Ascending aorta (tissue), 2 donors: ENCODE data around the gene COL12A1. TPM values are rescaled to one million over a fixed set of nuclear protein-coding genes. Genes with fewer than 3 reads are reported as not detected.
A peak's percentile ranks its signal among the peaks of the same experiment; 100 is the strongest.

Source experiments
- DNase-seq, 2 donors: peaks; one replicate each; pipeline ENCODE4 v3.0.0-alpha.2; 2019; ENCODE audit warnings: low spot score in 2 of 2
- H3K27ac ChIP-seq, 2 donors: fragments of 200-600 bp; sonication (generic); one replicate each; pipeline ENCODE4 v1.5.1; 2016 to 2017; ENCODE audit warnings: mild to moderate bottlenecking in 1 of 2
- H3K27me3 ChIP-seq: fragments of 200-600 bp; sonication (generic); one replicate; pipeline ENCODE4 v1.5.1; 2017
- H3K36me3 ChIP-seq, 2 donors: fragments of 200-600 bp; sonication (generic); one replicate each; pipeline ENCODE4 v1.5.1; 2016
- H3K4me1 ChIP-seq, 2 donors: fragments of 200-600 bp; sonication (generic); one replicate each; pipeline ENCODE4 v1.5.1; 2016 to 2017; ENCODE audit warnings: mild to moderate bottlenecking in 1 of 2
- H3K4me3 ChIP-seq, 2 donors: fragments of 200-600 bp; sonication (generic); one replicate each; pipeline ENCODE4 v1.5.1; 2016 to 2017; ENCODE audit warnings: mild to moderate bottlenecking in 1 of 2
- H3K9me3 ChIP-seq, 2 donors: fragments of 200-600 bp; sonication (generic); one replicate each; pipeline ENCODE4 v1.5.1; 2016
- CTCF ChIP-seq, 3 experiments: fragments of 200-600 bp in 2 of 3; fragments of 450-650 bp in 1 of 3; sonication (generic) in 2 of 3; IDR thresholded peaks; one replicate each; pipeline ENCODE4 v1.5.1; 2016 to 2019; ENCODE audit warnings: antibody characterized with exemption in 3 of 3, mild to moderate bottlenecking in 1 of 3, moderate library complexity in 1 of 3
- intact Hi-C: fragments of 100-400 bp; cut with DNase I; formaldehyde crosslinking; loops from one replicate; pipeline ENCODE4 v1.15.1; 2023
- total RNA-seq: library from RNA; depleted of rRNA; stranded (reverse); fragments of >200 nt; gene quantifications from one replicate; pipeline ENCODE4 v1.1.0, GENCODE V29; 2016

Gene COL12A1
- total RNA-seq, 1 donor from 2014 or later: 140 TPM

GRCh38 chr6:75230484-75231325 is 24.9 kb upstream of the COL12A1 start:
- peaks cover 0 to 4% of the 10 kb centered on the region in 2 donors for H3K4me1 ChIP-seq
- H3K4me3 ChIP-seq: peak overlapping the region in 1 of 2 donors; percentile 21
- no peak for DNase-seq
- H3K9me3 ChIP-seq: no peaks in the 10 kb centered on the region
- intact Hi-C loops: loop anchor here (2.0 kb wide), 1 partner anchor 18 kb away; no protein-coding TSS in a partner anchor
- no peaks in the 10 kb centered on the region for H3K36me3 ChIP-seq
- peak; percentile 49 to 76 (median 73) for TF ChIP-seq CTCF (IDR thresholded peaks at IDR 0.05)
- no peak overlapping the region for H3K27ac ChIP-seq
- no peaks in the 10 kb centered on the region for H3K27me3 ChIP-seq

GRCh38 chr6:75224303-75224926 is 18.6 kb upstream of the COL12A1 start:
- no peaks in the 10 kb centered on the region for H3K4me1 ChIP-seq
- intact Hi-C loops: no loop called here
- no peaks in the 10 kb centered on the region for H3K36me3 ChIP-seq
- no peak for TF ChIP-seq CTCF (IDR thresholded peaks at IDR 0.05)
- no peak overlapping the region for H3K4me3 ChIP-seq
- no peaks in the 10 kb centered on the region for H3K27me3 ChIP-seq
- DNase-seq: no peak
- no peak overlapping the region for H3K27ac ChIP-seq
- no peaks in the 10 kb centered on the region for H3K9me3 ChIP-seq

GRCh38 chr6:75223428-75223827 is 17.6 kb upstream of the COL12A1 start:
- intact Hi-C loops: no loop called here
- no peaks in the 10 kb centered on the region for H3K4me1 ChIP-seq
- H3K36me3 ChIP-seq: no peaks in the 10 kb centered on the region
- no peaks in the 10 kb centered on the region for H3K9me3 ChIP-seq
- TF ChIP-seq CTCF (IDR thresholded peaks at IDR 0.05): no peak
- no peaks in the 10 kb centered on the region for H3K27me3 ChIP-seq
- H3K4me3 ChIP-seq: no peak overlapping the region
- H3K27ac ChIP-seq: no peak overlapping the region
- DNase-seq: no peak

- intact Hi-C loops: no loop called here
Observed at GRCh38 chr6:75222261-75222660, 16.4 kb upstream of the COL12A1 start.

GRCh38 chr6:75221116-75221515 is 15.3 kb upstream of the COL12A1 start:
- Histone ChIP-seq H3K27me3 (no peaks in the 10 kb centered on the region), H3K9me3 (no peaks in the 10 kb centered on the region), H3K4me3 (no peak overlapping the region), H3K27ac (no peak overlapping the region), H3K4me1 (peaks cover 0 to 3% of the 10 kb centered on the region in 2 donors), H3K36me3 (no peaks in the 10 kb centered on the region)
- TF ChIP-seq CTCF (IDR thresholded peaks at IDR 0.05): no peak
- intact Hi-C loops: no loop called here
- no peak for DNase-seq

More at GRCh38 chr6:75222261-75222660, 16.4 kb upstream of the COL12A1 start:
- H3K27me3 ChIP-seq: no peaks in the 10 kb centered on the region
- no peak for TF ChIP-seq CTCF (IDR thresholded peaks at IDR 0.05)
- H3K36me3 ChIP-seq: no peaks in the 10 kb centered on the region
- H3K27ac ChIP-seq: no peak overlapping the region
- H3K9me3 ChIP-seq: no peaks in the 10 kb centered on the region
- no peak for DNase-seq
- H3K4me1 ChIP-seq: no peaks in the 10 kb centered on the region
- H3K4me3 ChIP-seq: no peak overlapping the region
